Neural progenitor cell (in vitro differentiated cells): ENCODE measurements around the gene CEACAM5. TPM values are rescaled to one million over a fixed set of nuclear protein-coding genes. Genes with fewer than 3 reads are reported as not detected.

ENCODE experiments used
- DNase-seq: peaks from one replicate; pipeline ENCODE4 v3.0.0-alpha.2; 2016; ENCODE audit warnings: low spot score
- H2AFZ ChIP-seq: fragments of 200-600 bp; sonication (generic); replicated peaks from 2 replicates; pipeline ENCODE4 v1.6.1; 2016; ENCODE audit warnings: antibody characterized with exemption
- H3F3A ChIP-seq: fragments of 200-600 bp; sonication (generic); 2 replicates; pipeline ENCODE4 v1.6.1; 2016; ENCODE audit warnings: antibody characterized with exemption, low read depth
- H3K27ac ChIP-seq: fragments of 200-600 bp; sonication (generic); 2 replicates; pipeline ENCODE4 v1.5.1; 2016; ENCODE audit warnings: mild to moderate bottlenecking
- H3K27me3 ChIP-seq: fragments of 200-600 bp; sonication (generic); 2 replicates; pipeline ENCODE4 v1.6.1; 2016; ENCODE audit warnings: mild to moderate bottlenecking, moderate library complexity
- H3K36me3 ChIP-seq: fragments of 200-600 bp; sonication (generic); 2 replicates; pipeline ENCODE4 v1.5.1; 2016
- H3K4me1 ChIP-seq: fragments of 200-600 bp; sonication (generic); 2 replicates; pipeline ENCODE4 v1.6.1; 2016; ENCODE audit warnings: mixed run types
- H3K4me2 ChIP-seq: fragments of 200-600 bp; sonication (generic); 2 replicates; pipeline ENCODE4 v1.6.1; 2016
- H3K4me3 ChIP-seq: fragments of 200-600 bp; sonication (generic); 2 replicates; pipeline ENCODE4 v1.5.1; 2016
- H3K79me2 ChIP-seq: fragments of 200-600 bp; sonication (generic); 2 replicates; pipeline ENCODE4 v1.6.1; 2016; ENCODE audit warnings: low read depth
- H3K9ac ChIP-seq: fragments of 200-600 bp; sonication (generic); 2 replicates; pipeline ENCODE4 v1.6.1; 2016
- H3K9me3 ChIP-seq: fragments of 200-600 bp; sonication (generic); 2 replicates; pipeline ENCODE4 v1.5.1; 2016; ENCODE audit warnings: low read depth
- H4K20me1 ChIP-seq: fragments of 200-600 bp; sonication (generic); 2 replicates; pipeline ENCODE4 v1.6.1; 2016; ENCODE audit warnings: low read depth
- H3K27ac Mint-ChIP-seq: 3 replicates; pipeline ENCODE4 v1.8.0; 2021; ENCODE audit warnings: mixed read lengths
- H3K27me3 Mint-ChIP-seq: 2 replicates; pipeline ENCODE4 v1.8.0; 2022; ENCODE audit warnings: low read depth, mild to moderate bottlenecking, inconsistent platforms, moderate library complexity, mixed read lengths; ENCODE audit not compliant: insufficient read depth
- H3K36me3 Mint-ChIP-seq: 3 replicates; pipeline ENCODE4 v1.8.0; 2021; ENCODE audit warnings: mixed read lengths
- H3K4me1 Mint-ChIP-seq: 3 replicates; pipeline ENCODE4 v1.8.0; 2021; ENCODE audit warnings: mixed read lengths
- H3K4me3 Mint-ChIP-seq: 3 replicates; pipeline ENCODE4 v1.8.0; 2021; ENCODE audit warnings: mild to moderate bottlenecking, moderate library complexity, mixed read lengths
- H3K9me3 Mint-ChIP-seq: 3 replicates; pipeline ENCODE4 v1.8.0; 2020; ENCODE audit warnings: mixed read lengths
- EZH2 ChIP-seq: fragments of 200-600 bp; sonication (generic); IDR thresholded peaks from 2 replicates; pipeline ENCODE4 v1.6.1; 2017; ENCODE audit warnings: antibody characterized with exemption, mild to moderate bottlenecking, moderate library complexity
- EZH2phosphoT487 ChIP-seq: fragments of 200-600 bp; sonication (generic); IDR thresholded peaks from 2 replicates; pipeline ENCODE4 v1.6.1; 2017; ENCODE audit warnings: antibody characterized with exemption
- total RNA-seq: library from RNA; depleted of rRNA; stranded (reverse); fragments of >200 nt; gene quantifications from 2 replicates; pipeline ENCODE4 v1.2.3, GENCODE V29; 2015; ENCODE audit warnings: low replicate concordance
- TF ChIP-seq, protein P1 (sequence below): fragments of 200-600 bp; sonication (generic); IDR thresholded peaks from 2 replicates; pipeline ENCODE4 v1.5.1; 2017; ENCODE audit warnings: antibody characterized with exemption, mild to moderate bottlenecking

Gene CEACAM5
- total RNA-seq, 1 donor from 2014 or later = not detected

DNA sequence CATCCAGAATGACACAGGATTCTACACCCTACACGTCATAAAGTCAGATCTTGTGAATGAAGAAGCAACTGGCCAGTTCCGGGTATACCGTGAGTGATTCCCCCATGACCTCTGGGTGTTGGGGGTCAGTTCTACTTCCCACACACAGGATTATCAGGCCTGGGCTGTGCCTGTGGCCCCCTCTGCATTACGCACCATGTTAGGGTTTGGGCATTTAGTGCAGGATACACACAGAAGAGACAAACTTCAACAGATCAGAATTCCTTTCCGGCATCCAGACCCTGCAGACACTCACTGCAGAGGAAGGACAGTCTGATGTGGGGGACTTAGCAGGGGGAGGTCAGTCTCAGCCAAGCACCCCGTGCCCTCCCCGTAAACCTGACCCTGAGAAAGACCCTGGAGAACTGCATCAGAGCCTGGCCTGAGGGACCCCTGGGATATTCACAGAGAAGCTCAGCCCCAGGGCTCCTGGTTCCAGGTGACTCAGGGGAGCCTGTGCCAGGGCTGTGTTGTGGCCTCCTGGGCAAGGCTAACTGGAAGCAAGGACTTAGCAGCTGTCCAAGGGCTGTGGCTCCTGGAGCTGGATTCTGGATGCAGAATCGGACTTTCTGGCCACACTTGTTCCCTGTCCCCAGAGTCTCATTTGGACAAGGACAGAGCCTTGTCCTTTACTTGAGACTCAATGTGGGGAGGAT lies 1.7 kb downstream of the CEACAM5 start:
- no peak overlapping the region for H3K27ac Mint-ChIP-seq
- H2AFZ ChIP-seq = no peak overlapping the region
- no peak for TF ChIP-seq EZH2
- TF ChIP-seq, protein P1, sequence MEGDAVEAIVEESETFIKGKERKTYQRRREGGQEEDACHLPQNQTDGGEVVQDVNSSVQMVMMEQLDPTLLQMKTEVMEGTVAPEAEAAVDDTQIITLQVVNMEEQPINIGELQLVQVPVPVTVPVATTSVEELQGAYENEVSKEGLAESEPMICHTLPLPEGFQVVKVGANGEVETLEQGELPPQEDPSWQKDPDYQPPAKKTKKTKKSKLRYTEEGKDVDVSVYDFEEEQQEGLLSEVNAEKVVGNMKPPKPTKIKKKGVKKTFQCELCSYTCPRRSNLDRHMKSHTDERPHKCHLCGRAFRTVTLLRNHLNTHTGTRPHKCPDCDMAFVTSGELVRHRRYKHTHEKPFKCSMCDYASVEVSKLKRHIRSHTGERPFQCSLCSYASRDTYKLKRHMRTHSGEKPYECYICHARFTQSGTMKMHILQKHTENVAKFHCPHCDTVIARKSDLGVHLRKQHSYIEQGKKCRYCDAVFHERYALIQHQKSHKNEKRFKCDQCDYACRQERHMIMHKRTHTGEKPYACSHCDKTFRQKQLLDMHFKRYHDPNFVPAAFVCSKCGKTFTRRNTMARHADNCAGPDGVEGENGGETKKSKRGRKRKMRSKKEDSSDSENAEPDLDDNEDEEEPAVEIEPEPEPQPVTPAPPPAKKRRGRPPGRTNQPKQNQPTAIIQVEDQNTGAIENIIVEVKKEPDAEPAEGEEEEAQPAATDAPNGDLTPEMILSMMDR = no peak
- no peak for TF ChIP-seq EZH2phosphoT487
- H3K27me3 ChIP-seq = no peaks in the 10 kb centered on the region
- H3F3A ChIP-seq = no peaks in the 10 kb centered on the region
- H3K9me3 Mint-ChIP-seq = peaks cover 3% of the 10 kb centered on the region
- H3K79me2 ChIP-seq = no peaks in the 10 kb centered on the region
- no peaks in the 10 kb centered on the region for H3K4me1 ChIP-seq
- no peaks in the 10 kb centered on the region for H3K36me3 Mint-ChIP-seq
- no peak overlapping the region for H3K4me3 ChIP-seq
- H3K4me2 ChIP-seq = no peak overlapping the region
- no peak overlapping the region for H3K9ac ChIP-seq
- H3K36me3 ChIP-seq = no peaks in the 10 kb centered on the region
- H3K9me3 ChIP-seq = peaks cover 3% of the 10 kb centered on the region
- H3K4me3 Mint-ChIP-seq = no peak overlapping the region
- peaks cover 19% of the 10 kb centered on the region for H3K27me3 Mint-ChIP-seq
- no peak for DNase-seq
- no peaks in the 10 kb centered on the region for H3K4me1 Mint-ChIP-seq
- no peak overlapping the region for H3K27ac ChIP-seq
- H4K20me1 ChIP-seq = no peaks in the 10 kb centered on the region

DNA sequence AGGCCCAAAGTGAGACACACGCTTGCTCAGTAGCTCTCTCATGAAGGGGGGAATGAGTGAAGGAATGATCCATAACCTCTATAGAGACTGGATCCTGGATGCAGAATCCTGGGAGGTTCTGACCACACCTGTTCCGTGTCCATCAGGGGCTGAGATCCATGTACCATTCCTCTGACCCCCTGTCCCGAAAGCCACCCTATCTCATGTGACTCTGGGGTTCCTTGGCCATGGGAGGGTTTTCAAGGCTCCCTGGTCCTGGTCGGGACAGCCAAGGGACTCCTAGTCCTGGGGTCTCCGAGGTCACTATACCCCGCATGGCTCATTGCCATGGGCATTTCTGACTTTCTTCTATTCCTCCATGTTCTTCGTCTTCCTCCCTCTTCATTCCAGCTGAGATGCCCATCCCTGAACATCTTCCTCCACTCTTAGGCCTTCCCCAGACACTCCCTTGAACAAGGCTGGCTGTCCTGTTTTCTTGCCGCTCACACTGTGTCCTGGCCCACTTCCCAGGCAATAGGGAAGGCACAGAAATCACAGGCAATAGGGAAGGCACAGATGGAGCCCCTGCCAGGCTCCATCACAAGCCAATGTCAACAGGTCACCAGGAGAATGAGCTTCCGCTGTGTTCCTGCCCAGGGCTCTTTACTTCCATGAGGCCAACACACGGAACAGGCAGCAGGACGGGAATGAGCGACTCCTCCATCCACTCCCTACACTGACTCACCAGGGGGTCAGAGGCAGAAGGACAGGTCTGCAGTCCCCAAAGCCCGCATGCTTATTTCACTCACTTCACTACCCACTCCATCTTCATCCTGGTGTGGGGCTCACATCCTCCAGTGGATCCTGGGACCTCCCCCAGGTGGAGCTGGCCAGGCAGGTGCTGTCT lies 3.2 kb downstream of the CEACAM5 start:
- Histone ChIP-seq H3K4me1 (no peaks in the 10 kb centered on the region), H3K9me3 (peaks cover 3% of the 10 kb centered on the region), H3K4me3 (no peak overlapping the region), H4K20me1 (no peaks in the 10 kb centered on the region), H3F3A (no peaks in the 10 kb centered on the region), H2AFZ (no peak overlapping the region), H3K27me3 (no peaks in the 10 kb centered on the region), H3K4me2 (no peak overlapping the region), H3K79me2 (no peaks in the 10 kb centered on the region), H3K36me3 (no peaks in the 10 kb centered on the region), H3K9ac (no peak overlapping the region), H3K27ac (no peak overlapping the region)
- Mint-ChIP-seq H3K27me3 (peaks cover 15% of the 10 kb centered on the region), H3K27ac (no peak overlapping the region), H3K4me1 (no peaks in the 10 kb centered on the region), H3K36me3 (no peaks in the 10 kb centered on the region), H3K4me3 (peak overlapping the region; percentile 14), H3K9me3 (peaks cover 3% of the 10 kb centered on the region)
- DNase-seq = no peak
- TF ChIP-seq, protein P1 = no peak
- TF ChIP-seq EZH2 (no peak), EZH2phosphoT487 (no peak)

DNA sequence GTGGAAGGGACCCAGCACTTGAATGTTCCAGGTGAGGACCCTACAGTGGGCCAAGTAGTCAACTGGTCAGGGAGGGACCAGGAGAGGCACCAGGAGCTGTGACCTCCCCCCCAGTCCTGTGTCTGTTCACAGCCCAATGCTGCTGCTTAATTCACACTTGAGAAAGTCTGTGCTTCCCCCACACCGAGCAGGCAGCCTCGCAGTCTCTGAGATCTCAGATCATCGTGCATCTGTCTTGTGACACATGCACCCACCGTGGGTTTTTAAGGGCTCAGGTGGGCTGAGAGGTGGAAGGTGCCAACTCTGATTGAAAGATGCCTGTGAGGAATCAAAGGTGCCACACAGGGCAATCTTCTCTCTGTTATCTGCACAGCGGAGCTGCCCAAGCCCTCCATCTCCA lies 6.2 kb downstream of the CEACAM5 start:
- DNase-seq = no peak
- Histone ChIP-seq H3K9me3 (peaks cover 3% of the 10 kb centered on the region), H3K4me1 (no peaks in the 10 kb centered on the region), H3K27me3 (no peaks in the 10 kb centered on the region), H3K36me3 (no peaks in the 10 kb centered on the region), H4K20me1 (no peaks in the 10 kb centered on the region), H3K4me2 (no peak overlapping the region), H3K27ac (no peak overlapping the region), H3F3A (no peaks in the 10 kb centered on the region), H2AFZ (no peak overlapping the region), H3K79me2 (no peaks in the 10 kb centered on the region), H3K9ac (no peak overlapping the region), H3K4me3 (no peak overlapping the region)
- TF ChIP-seq, protein P1 = no peak
- TF ChIP-seq EZH2 (no peak), EZH2phosphoT487 (no peak)
- no peaks in the 10 kb centered on the region for H3K36me3 Mint-ChIP-seq
- no peaks in the 10 kb centered on the region for H3K4me1 Mint-ChIP-seq
- peaks cover 8% of the 10 kb centered on the region for H3K27me3 Mint-ChIP-seq
- H3K4me3 Mint-ChIP-seq = no peak overlapping the region
- H3K9me3 Mint-ChIP-seq = no peaks in the 10 kb centered on the region
- no peak overlapping the region for H3K27ac Mint-ChIP-seq
